ENCODE data around the gene TNK2. TPM values are rescaled to one million over a fixed set of nuclear protein-coding genes. Genes with fewer than 3 reads are reported as not detected.

The TNK2 gene
- total RNA-seq, 1 experiment from 2014 or later = 55.1 TPM

- DNase-seq (ENCODE audit: low read depth, low spot score) = no peak
- Histone ChIP-seq H3K4me1 (ENCODE audit: control insufficient read depth in 1 of 2, insufficient read depth in 2 of 2, low read length in 2 of 2) (no peaks in the 10 kb centered on the region), H3K79me2 (ENCODE audit: insufficient read depth, low read length) (no peaks in the 10 kb centered on the region), H3K4me2 (ENCODE audit: low read length) (no peak overlapping the region), H4K20me1 (ENCODE audit: insufficient read depth) (no peaks in the 10 kb centered on the region), H2AFZ (ENCODE audit: low read depth, low read length, poor library complexity, severe bottlenecking) (no peak overlapping the region), H3K36me3 (ENCODE audit: control insufficient read depth in 1 of 2, insufficient read depth in 2 of 2, low read length in 2 of 2) (no peaks in the 10 kb centered on the region; a peak in 2 of 4 replicates), H3K9me2 (ENCODE audit: insufficient read depth) (no peaks in the 10 kb centered on the region), H3K27ac (ENCODE audit: low read depth, low read length) (no peak overlapping the region), H3K9me3 (ENCODE audit: control insufficient read depth in 1 of 2, insufficient read depth in 1 of 2, low read depth in 1 of 2, low read length in 2 of 2) (no peaks in the 10 kb centered on the region), H3K9ac (ENCODE audit: low read length) (no peak overlapping the region), H3K4me3 (replicated peaks in 1 of 2; ENCODE audit: low read depth in 1 of 2, low read length in 2 of 2) (no peak overlapping the region), H3K27me3 (ENCODE audit: insufficient read depth, low read length) (no peaks in the 10 kb centered on the region)
- ChIA-PET CTCF (no interaction called here), POLR2A (no interaction called here), RAD21 (ENCODE audit: low non-redundant PET in 1 of 2, low total read pairs in 2 of 2, uncharacterized antibody in 2 of 2, unreplicated experiment in 2 of 2) (no interaction called here)
- ATAC-seq = no peak
- TF ChIP-seq MAX (IDR thresholded peaks at IDR 0.05) (no peak), ZBTB33 (IDR thresholded peaks at IDR 0.05; ENCODE audit: extremely low read depth, insufficient replicate concordance, low read length) (no peak), TCF7L2 (IDR thresholded peaks at IDR 0.05; ENCODE audit: borderline replicate concordance, extremely low read depth, insufficient read depth, insufficient read length) (no peak), EZH2 (IDR thresholded peaks at IDR 0.05) (no peak), SRF (IDR thresholded peaks at IDR 0.05; ENCODE audit: low read depth) (no peak), EZH2phosphoT487 (IDR thresholded peaks at IDR 0.05; ENCODE audit: borderline replicate concordance) (no peak), FOSL1 (IDR thresholded peaks at IDR 0.05; ENCODE audit: low read depth) (no peak), RAD21 (IDR thresholded peaks at IDR 0.05; ENCODE audit: low read depth) (no peak), EGR1 (IDR thresholded peaks at IDR 0.05; ENCODE audit: low read depth) (no peak), CEBPB (IDR thresholded peaks at IDR 0.05; ENCODE audit: low read depth) (no peak), SIN3A (IDR thresholded peaks at IDR 0.05; ENCODE audit: low read depth) (no peak), ATF3 (IDR thresholded peaks at IDR 0.05) (no peak), POLR2AphosphoS5 (IDR thresholded peaks at IDR 0.05; ENCODE audit: low read depth, low read length) (no peak), ZNF274 (IDR thresholded peaks at IDR 0.05; ENCODE audit: low read depth, low read length) (no peak), CBX3 (IDR thresholded peaks at IDR 0.05; ENCODE audit: low read depth) (no peak), YY1 (IDR thresholded peaks at IDR 0.05; ENCODE audit: extremely low read depth, insufficient replicate concordance, low read depth, low read length) (no peak), POLR2A (IDR thresholded peaks at IDR 0.05; ENCODE audit: borderline replicate concordance, extremely low read depth, insufficient read depth, insufficient read length) (no peak), REST (IDR thresholded peaks at IDR 0.05; ENCODE audit: low read depth) (no peak), JUND (IDR thresholded peaks at IDR 0.05) (no peak), SP1 (IDR thresholded peaks at IDR 0.05; ENCODE audit: low read depth) (no peak)
- no TSS peak for BruUV-seq (replicated peaks)
- intact Hi-C loops (cut with micrococcal nuclease) = no loop called here
Observed at GRCh38 chr3:195886181-195887141, 21.9 kb downstream of the TNK2 start.

Data from HCT116 (cell line).